ENCODE data around the gene BNC2.

Gene BNC2

DNA sequence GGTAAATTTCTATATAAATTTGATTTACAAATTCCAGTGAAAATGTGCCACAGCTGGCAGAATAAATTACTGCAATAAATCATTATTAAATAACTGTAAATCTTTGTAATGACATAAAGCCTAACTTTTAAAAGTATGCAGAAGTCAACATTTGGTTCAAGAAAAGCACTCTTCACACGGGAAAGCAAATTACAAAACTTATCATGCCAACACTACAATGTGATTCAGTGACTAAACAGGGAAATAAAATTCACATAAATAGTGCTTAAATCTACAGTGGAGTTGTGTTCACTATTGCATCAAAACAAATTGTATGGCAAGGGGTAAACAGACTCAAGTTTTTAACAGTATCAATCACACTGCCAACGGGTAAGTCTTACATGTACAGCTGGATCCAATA lies 117.2 kb downstream of the BNC2 start:
- no peak for DNase-seq

DNA sequence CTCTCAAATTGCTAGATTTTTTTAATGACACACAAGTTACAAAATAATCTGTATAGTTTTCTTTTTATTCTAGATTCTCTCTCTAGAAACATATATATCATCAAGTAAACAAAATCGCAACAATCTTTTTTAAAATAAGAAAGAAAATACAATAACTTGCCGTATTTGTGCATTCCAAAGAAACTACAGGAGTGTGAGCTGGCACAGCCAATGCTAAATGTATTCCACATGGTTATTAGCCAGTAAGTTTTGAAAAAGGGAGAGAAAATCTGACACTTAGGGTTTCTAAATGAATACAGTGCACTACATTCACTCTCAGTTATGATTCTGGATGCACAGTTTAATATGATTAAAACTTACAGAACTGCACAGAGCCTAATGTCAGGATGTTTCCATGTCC lies 117.9 kb downstream of the BNC2 start:
- DNase-seq, result no peak

DNA sequence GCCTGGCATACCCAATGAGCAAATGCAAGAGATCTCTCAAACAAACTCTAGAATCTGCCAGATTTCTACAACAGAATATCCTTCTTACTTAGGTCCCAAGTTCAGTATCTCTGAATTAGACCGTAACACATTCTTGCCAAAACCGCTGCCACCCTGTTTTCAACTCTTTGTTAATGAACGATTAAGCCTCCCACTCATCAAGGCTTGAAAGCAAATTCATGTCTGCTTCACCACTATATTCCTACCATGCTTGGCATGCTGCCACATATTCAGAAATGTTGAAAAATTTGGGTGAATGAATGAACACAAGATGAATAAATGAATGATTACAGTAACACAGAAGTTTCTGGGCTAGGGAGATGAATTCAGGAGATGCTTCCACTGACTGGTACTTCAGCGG lies 119.9 kb downstream of the BNC2 start:
- DNase-seq, result no peak

DNA sequence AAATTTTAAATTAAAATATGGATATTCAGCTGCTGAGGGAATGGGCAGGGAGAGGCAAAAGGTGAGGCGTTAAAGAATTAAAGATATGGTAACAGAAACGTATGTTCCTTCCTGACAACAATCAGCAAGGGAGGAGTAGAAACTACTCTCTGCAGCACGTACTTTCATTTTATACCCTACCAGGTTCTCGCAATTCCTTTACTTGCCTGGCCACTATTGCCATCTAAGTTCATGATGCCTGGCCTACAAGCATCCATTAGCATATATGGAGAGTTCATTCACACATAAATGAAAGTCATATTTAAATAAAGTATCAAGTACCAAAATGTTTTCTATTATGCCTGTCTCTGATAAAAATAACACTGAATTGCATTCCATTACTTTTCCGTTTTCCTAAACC lies 125.1 kb downstream of the BNC2 start:
- DNase-seq, result no peak

DNA sequence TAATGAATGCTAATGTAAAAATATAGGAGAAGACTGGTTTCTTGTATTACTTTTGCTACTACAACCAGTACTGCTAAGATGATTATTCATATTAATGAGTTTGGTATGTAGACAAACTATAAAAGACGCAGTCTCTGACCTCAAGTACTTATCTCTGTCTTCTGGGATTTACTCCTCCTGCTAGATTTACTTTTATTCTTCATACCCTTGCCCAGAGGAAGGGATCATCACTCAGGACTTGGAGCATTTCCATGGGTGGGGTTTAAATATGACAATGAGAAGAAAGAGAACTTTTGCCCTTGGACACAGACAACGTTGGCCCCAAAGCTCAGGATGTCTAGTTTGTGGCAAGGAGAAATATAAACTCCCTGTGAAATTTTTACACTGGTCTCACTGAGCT lies 126.1 kb downstream of the BNC2 start:
- no peak for DNase-seq

DNA sequence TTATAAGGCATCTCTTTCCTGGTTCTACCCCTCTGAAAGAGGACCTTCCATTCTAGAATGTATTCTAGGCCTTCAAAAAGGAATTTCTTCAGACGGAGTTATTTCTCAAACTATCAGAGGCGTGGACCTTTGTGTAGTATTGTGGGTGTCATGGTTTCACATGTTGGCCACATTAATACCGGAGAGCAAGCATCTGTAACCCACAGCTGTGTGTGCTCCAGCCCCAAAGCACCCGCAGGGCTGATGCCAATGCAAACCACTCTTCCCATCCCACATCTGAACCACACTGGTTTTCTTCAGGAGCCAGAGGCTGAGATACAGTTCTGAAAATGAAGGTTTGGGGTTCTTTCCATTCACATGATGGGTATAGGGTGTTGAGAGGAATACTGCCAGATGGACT lies 127.1 kb downstream of the BNC2 start:
- DNase-seq, result no peak

DNA sequence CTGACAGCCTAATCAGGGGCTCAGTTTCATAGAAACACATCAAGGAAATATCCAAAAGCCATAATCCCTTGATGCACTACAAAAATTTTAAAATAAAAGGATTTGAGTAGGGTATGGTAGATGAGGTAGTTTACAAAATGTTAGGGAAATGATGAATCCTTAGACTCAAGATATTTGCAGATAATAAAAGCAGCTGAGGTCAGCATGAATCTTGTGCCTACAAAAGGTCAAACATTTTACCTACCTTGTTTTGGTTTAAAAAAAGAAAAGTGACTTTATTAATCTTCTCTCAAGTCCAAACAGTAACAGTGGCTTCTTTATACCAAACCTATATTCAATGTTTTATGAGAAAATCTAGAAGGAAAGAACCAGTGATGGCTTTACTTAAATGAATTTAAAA lies 135.5 kb downstream of the BNC2 start:
- no peak for DNase-seq

DNA sequence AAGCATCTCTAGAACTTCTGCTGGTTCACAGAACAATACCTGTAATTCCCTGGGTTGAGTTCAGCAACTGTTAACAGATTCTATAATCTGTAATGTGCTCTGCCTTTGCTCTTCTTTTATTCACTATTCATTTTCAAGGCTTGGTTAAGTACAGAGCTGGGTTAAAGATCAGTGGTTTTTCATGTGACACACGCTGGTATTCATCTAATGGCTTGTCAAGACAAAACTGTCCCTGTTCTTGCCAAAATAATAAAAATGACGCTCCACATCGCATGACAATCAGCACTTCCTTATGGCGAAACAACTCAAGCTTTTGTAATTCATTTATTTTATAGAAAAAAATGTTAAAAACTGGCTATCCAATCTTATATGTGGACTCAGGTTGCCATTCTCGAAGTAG lies 137.9 kb downstream of the BNC2 start:
- no peak for DNase-seq

DNA sequence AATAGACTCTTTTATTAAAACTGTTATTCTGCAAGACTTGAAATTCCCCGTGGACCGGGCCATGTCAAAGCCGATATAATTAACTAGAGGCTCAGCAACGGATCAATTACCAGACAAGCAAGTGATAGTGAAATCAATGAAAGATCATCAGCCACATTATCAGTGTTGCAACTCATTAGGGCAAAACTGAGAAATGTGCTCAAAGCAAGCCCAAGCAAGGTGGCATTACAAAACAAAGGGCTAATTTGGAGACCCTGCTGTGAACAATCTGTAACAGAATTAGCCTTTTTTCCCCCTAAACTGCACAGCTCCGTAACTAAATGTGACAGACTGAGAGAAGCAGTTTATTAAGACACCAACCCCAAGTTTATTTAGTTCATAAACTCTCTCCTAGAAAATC lies 140.3 kb downstream of the BNC2 start:
- no peak for DNase-seq

DNA sequence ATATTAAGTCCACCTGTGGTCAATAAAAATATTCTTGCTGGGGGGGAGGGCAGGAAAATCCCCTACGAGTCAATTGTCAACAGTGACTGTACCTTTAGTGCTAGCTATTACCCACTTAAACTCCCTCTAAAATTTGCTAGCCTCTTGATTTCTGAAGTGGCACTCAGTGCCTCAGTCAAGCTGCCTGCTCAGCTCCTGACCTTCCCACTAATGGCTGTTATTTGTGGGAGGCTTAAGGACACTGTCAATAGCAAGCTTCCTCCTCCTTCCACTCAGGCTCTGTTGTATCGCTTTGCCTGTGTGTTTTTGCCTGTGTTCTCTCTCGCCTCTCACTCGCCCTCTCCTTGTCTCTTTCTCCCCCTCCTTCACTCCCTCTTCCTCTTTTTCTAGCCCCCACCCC lies 140.8 kb downstream of the BNC2 start:
- no peak for DNase-seq

DNA sequence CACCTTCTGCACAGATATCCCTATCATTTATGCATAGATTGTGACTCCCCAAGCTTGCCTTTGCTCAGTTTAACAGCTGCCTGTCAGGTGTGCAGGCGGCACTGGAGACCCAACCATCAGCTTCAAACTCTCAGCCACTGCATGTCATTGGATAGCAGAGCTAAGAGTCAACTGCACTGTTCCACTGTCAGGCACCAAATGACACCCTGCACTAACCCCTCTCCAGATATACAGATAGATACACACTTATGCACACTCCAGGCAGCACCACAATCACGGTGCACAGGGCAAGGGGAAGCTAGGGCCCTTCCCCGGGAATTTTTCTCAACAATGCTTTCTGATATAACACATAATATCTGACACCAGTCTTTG lies 142.3 kb downstream of the BNC2 start:
- no peak for DNase-seq

DNA sequence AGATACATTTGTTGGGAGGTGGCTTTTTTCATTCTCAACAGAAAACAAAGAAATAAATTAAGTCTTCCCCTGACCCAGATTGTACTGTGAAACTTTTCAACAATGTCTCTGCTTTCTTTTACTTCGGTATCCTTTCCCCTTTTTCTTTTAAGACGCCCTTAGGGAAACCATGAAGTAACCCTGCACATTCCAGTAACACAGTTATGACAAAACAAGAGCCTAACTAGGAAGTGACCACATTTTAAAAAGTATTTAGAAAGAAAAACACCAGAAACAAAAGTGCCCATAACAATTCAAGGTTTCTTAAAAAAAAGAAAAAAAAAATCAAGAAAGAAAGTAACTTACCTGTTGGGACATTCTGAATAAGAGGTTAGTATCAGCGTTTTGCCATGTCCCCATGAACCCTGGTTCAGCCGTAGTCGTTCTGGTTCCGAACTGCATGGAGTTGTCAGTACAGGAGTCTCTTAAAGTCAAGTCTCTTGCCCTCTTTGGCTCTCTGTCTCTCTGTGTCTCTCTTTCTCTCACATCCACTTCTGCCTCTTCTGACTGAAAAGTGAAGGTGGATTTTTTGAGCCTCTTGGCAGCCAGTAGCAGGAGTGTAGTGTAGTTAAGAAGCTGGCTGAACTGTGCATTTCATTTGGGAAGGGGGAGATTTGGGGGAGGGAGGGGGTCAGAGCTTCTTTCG lies 142.9 kb downstream of the BNC2 start:
- DNase-seq, result no peak

DNA sequence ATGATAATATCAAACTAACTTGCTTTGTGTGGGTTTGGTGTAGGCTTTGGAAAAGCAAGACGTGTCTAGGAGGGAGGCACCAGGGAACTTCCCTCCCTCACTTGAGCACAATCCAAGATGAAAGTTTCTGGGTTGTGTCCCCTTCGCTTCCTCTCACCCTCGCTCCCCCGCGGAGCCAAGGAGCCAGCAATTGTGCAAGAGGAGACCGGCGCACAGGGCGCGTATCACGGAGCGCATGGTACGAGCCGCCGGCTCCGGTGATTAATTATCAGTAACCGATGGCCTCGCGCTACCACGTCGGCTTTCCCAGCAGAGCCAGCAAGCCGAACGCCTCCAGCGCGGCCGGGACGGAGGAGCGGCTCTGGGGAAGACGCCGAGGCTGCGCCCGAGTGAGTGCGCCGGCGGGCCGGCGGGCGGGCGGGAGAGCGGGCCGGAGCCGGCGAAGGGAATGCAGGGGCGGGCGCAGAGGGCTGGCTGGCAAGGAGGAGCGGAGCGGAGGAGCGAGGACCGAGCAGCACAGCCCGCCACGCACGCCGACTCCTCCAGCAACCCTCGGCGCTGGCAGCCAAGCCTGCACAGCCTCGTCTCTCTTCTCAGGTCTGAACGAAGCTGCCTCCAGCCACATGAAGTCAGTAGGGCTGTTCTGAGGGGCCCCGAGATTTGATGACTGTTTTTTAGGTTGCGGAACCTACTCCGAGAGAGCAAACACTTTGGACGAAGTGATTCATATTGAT lies 143.6 kb downstream of the BNC2 start:
- DNase-seq, result no peak

DNA sequence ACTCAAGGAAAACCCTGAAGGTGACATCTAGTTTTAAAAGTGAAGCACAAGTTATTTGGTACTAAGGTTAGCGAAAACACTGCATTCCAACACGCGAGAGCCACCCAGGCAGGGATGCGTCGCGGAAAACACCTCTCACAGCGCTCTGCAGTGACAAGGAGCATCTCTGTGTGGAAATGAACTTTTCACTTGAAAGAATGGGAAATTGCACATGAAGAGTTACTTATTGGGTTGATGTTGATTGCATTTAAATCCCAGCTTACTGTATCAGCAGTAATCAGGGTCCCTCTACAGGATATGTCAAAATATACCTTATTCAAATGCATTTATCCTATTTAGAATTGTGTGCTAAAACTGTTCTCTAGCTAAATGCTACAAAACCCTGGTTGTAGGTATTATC lies 144.4 kb downstream of the BNC2 start:
- no peak for DNase-seq

DNA sequence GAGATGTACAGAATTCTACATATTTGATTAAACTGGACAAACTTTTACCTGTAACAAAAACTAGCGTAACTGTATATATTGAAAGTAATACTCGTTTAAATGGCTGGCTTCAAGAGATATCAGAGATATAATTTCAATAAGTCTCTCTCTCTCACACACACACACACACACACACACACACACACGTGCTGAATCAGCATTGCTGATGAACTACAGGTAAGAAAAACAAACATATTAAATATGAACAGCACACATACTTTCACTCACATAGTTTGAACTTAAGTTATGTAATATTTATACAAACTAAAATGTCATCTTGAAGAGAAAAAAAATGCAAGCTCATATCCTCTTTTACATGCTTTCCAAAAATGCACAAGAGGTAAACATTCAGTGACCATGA lies 145.4 kb downstream of the BNC2 start:
- no peak for DNase-seq

DNA sequence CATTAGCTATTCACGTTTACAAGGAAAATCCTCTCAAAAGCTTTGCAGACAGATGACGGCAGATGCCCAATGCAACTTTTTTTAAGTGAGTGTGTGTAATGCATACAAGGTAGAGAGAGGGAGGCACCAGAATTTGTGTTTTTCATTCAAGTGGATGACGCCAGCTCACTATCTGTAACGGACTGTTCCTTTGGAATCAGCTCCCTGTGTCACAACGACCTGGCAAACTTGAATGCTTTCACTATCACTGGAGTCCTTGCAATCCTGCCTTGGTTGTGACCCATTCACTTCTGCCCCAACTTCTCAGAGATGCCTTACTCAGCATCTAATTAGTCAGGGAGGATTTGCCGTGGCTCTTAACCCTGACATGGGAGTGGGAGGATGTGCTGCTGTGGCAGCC lies 148.5 kb downstream of the BNC2 start:
- no peak for DNase-seq

DNA sequence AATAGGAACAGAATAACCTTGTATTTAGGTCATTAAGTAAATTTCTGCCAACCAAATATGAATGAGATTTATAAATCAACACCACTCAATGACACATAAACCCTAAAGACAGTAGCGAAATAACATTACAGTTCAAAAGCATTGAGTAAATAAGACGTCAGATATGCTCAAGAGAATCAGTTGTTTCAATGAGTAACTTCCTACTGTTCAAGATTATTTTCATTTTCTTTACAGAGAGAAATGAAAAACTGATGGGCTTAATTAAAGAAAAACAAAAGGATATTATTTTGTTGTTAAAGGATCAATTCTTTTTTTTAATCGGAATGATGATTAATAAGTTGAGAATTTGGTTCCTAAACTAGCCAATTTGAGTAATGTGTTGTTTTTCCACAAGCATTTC lies 150.1 kb downstream of the BNC2 start:
- no peak for DNase-seq

DNA sequence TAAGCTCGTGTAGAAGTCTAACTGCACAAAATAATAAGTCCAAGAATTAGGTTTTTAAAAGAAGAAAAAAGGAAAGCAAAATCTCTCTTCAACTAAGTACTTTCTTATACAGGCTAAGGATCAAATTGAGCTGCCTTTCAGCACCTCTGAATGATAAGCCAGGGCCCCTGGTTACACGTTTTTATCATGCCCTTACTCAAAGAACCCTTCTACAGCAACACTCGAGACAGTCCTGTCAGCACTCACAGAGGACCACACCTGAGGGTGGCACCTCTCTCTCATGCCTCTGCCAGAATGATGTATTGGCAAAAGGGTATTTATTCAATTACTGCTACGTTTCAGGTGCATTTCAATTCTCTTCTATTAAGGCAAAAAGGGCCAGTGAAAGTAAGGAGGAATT lies 150.5 kb downstream of the BNC2 start:
- no peak for DNase-seq

DNA sequence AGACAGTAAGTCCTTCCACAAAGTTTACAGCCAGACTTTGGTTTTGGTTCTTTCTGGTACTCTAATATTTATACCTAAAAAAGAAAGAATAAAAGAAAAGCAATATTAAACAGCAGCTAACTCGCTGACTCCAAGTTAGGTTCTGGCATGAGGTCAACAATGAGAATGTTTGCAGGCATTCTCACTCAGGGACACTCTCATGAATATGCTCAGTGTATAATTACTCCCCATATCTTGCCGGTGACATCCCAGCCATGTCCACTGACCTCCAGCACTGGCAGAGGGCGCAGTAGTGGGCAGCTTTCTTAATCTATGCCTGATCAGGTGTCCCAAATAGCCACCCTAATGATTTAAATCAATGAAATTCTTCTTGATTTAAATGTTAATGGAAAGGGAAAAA lies 151.5 kb downstream of the BNC2 start:
- no peak for DNase-seq

DNA sequence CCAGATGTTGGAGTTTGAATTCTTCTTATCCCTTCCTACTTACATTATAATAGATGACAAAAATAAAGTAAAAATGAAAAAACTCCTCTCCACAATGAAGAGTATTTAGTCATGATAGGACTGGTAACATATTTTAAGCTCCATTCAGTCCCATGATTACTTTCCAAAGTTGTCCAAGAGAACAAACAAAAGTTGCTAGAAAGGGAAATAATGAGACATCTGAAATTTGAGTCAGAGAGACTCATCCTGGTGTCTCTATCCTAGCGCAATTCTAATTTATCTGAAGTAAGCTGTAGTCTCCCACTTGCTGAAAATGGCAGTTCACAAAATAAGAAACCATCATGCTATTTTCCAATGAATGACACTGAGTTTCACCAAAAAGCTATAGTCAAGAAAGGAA lies 152.2 kb downstream of the BNC2 start:
- no peak for DNase-seq

DNA sequence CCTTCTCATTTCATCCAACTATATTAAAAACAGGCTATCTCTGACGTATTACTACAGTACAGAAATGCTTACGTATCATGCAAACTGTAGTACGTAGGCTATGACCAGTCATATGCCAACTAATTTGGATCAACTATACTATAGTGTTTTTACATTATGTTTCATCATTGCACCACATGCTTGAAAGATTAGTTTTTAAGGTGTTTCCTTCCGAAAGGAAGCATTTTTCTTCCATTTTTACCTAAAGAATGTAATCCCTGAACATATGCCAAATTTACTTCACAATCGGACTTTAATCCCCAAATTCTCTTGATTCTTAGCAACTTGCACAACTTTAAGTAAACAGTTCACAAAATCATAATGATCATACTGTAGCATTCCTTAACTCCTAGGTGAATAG lies 153.9 kb downstream of the BNC2 start:
- DNase-seq, result no peak

DNA sequence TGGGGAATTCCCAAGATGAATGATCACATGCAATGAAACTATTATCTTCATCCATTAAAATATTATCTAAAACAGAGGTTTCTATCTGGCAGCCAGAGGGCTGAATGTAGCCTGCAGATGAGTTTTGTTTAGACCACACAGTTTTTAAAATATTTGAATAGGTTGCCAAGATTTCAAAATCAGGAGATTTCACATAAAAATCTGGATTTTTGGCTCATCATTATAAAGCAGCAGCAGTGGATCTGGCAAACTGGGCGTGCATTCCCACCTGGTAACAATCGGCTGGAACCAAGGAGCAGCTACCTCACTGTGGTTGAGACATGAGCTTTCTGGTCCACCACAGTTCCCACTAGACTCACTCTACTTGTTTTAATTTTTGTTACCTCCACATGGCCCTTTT lies 155.1 kb downstream of the BNC2 start:
- no peak for DNase-seq

DNA sequence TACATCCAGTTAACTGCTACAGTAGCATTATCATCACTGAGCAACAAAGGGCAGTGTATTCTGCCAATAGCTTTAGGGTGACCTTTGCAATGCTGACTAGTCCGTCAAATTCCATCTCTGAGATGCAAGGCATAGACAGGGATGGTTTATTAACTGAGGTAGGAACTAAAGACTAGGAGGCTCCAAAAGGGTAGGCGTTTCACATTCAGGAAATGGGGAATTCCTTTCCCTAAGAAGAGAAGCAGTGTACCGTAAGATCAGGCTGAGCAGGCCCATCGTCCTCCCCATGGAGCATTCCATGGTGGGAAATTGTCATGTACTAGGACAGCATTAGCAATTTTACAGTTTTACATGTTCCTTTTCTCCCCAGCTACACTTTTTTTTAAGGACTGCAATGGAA lies 157.7 kb downstream of the BNC2 start:
- DNase-seq, result no peak

DNA sequence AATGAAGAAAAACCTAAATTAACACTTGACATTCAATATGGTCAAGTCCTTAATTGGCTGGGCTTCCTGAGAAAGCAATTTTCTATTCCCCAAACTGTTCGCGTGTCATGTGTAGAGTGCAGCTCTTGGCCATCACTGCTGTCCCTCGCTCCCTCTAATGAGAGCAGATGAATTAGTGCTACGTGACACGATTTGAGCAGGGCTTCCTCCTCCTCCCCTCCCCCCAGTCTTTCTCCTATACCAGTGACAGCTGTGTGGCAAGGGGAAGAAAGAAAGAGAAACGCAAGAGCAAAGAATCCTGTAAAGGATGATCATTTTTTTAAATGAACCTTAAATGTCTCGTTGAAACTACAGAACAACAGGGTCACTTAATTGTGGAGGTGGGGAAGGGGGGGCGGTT lies 159.6 kb downstream of the BNC2 start:
- no peak for DNase-seq

DNA sequence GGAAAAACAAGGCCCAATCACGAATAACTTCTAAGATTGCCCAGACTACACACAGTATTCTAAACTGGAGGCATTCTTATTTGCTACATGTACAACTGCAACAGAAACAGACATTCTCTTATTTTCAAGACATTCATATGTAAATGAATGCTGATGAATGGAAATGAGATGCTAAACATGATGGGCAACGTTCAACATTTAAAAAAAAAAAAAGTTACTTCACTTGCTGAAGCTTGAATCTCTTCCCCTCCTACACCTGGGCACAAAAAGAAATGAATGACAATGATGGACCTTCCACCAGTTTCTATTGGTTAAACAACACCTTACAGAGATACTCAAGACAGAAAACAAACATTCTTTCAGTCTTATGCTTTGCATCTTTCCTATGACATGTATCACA lies 160.5 kb downstream of the BNC2 start:
- no peak for DNase-seq

Data from stimulated activated naive CD4-positive, alpha-beta T cell (primary cell).